ENCODE measurements around the gene KIF1C. TPM values are rescaled to one million over a fixed set of nuclear protein-coding genes. Genes with fewer than 3 reads are reported as not detected.
A peak's percentile ranks its signal among the peaks of the same experiment; 100 is the strongest.

Gene KIF1C
- total and polyA plus RNA-seq, 9 of the 15 experiments (the other 6 are each of a cell fraction or from before 2014, with no cell fraction given) = 0.38 to 68.4 (median 25.1) TPM

- no peak for TF ChIP-seq GTF3C2 (IDR thresholded peaks at IDR 0.05; ENCODE audit: borderline replicate concordance, extremely low read depth, insufficient read length)
- TF ChIP-seq PYGO2 (tag; IDR thresholded peaks at IDR 0.05) = no peak
- TF ChIP-seq NFATC3 (IDR thresholded peaks at IDR 0.05) = no peak
- no peak for TF ChIP-seq ZNF76 (CRISPR knock-in tag; IDR thresholded peaks at IDR 0.05; ENCODE audit: borderline replicate concordance)
- no peak for TF ChIP-seq THRB (CRISPR knock-in tag; conservative IDR thresholded peaks at IDR 0.05)
- peak; percentile 96 for TF ChIP-seq MGA (IDR thresholded peaks at IDR 0.05)
- no peak for TF ChIP-seq MCM3 (IDR thresholded peaks at IDR 0.05)
- no peak for TF ChIP-seq TBL1XR1 (IDR thresholded peaks at IDR 0.05; ENCODE audit: low read length in 2 of 2)
- TF ChIP-seq MYC (IDR thresholded peaks at IDR 0.05; ENCODE audit: low read depth, low read length) = no peak
- 0 out of 2 replicates have a peak, but pooled peaks have one; percentile 65 for TF ChIP-seq MYC (CRISPR knock-in tag; IDR thresholded peaks at IDR 0.05; ENCODE audit: borderline replicate concordance, low read depth)
- TF ChIP-seq ZNF274 (IDR thresholded peaks at IDR 0.05; ENCODE audit: borderline replicate concordance, low read depth, low read length) = no peak
Observed at GRCh38 chr17:4966844-4967538, 30.8 kb upstream of the KIF1C start (continued).

All from K562 (cell line).